ENCODE measurements around the gene LRRC56. TPM values are rescaled to one million over a fixed set of nuclear protein-coding genes. Genes with fewer than 3 reads are reported as not detected.
A peak's percentile ranks its signal among the peaks of the same experiment; 100 is the strongest.

Gene LRRC56
- total and polyA plus RNA-seq, 2 of the 13 experiments (the other 11 are each of a cell fraction or from before 2014, with no cell fraction given), result 0.11 to 0.29 TPM

DNA sequence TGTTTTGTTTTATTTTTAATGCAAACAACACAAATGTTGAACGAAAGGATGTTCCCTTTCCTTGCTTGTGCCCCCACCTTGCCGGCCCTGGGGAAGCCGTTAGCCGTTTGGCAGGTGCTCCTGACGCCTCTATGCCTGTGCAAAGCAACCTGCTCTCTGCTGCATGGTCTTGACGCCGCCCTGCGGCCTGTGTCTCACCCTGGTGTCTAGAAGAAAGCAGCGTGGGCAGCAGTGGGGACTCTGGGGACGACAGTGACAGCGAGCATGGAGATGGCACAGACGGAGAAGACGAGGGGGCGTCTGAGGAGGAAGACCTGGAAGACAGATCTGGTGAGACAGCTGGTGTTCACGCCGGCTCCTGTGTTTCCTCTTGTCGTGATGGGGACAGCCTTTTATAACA is 44.4 kb downstream of the LRRC56 start:
- no peak overlapping the region for H3K9ac ChIP-seq (ENCODE audit: insufficient read depth, low read depth, low read length)
- TF ChIP-seq PCBP1 (IDR thresholded peaks at IDR 0.05; ENCODE audit: borderline replicate concordance, low read depth, low read length) (no peak), RBM22 (optimal IDR thresholded peaks at IDR 0.05; ENCODE audit: low read length) (peak; percentile 32), ZNF562 (CRISPR knock-in tag; IDR thresholded peaks at IDR 0.05; ENCODE audit: borderline replicate concordance) (no peak), ZNF501 (CRISPR knock-in tag; IDR thresholded peaks at IDR 0.05) (no peak), CREB3 (CRISPR knock-in tag; IDR thresholded peaks at IDR 0.05) (no peak), DZIP1 (CRISPR knock-in tag; IDR thresholded peaks at IDR 0.05) (no peak), DPF2 (CRISPR knock-in tag; IDR thresholded peaks at IDR 0.05; ENCODE audit: borderline replicate concordance, low read depth) (no peak)
- H3K4me1 ChIP-seq (ENCODE audit: insufficient read depth, low read length), result peaks cover 65% of the 10 kb centered on the region
- in situ Hi-C loops (cut with HindIII; ENCODE audit: extremely low pct_ligation_motif_present, low pct_unique_long_range_greater_than_20kb), result no loop called here
- no peaks in the 10 kb centered on the region for H3K9me3 ChIP-seq (ENCODE audit: low read length)
- ATAC-seq (no peak), FAIRE-seq (no peak), DNase-seq (ENCODE audit: low spot score) (no peak)
- peaks cover 12 to 34% of the 10 kb centered on the region in 2 experiments for H3K36me3 ChIP-seq (replicated peaks in 1 of 2; ENCODE audit: control insufficient read depth in 1 of 2, insufficient read depth in 2 of 2, low read length in 2 of 2)
- no peaks in the 10 kb centered on the region; a peak in 1 of 5 replicates for H3K27me3 ChIP-seq (ENCODE audit: control insufficient read depth in 1 of 2, insufficient read depth in 2 of 2, low read length in 2 of 2)
- H2AFZ ChIP-seq (ENCODE audit: low read length), result no peak overlapping the region
- H3K4me3 ChIP-seq (replicated peaks in 1 of 3; ENCODE audit: insufficient read depth in 1 of 3, low read depth in 2 of 3, low read length in 3 of 3), result no peak overlapping the region
- H3K27ac ChIP-seq (ENCODE audit: extremely low read length, insufficient read depth, low read length), result no peak overlapping the region
- H4K20me1 ChIP-seq (ENCODE audit: insufficient read depth, low read length), result peaks cover 53% of the 10 kb centered on the region
- WGBS (ENCODE audit: low lambda C conversion rate), result 93% methylated on average over 17 of the region's 17 CpGs
- intact Hi-C loops (cut with micrococcal nuclease; ENCODE audit: unreplicated experiment), result no loop called here
- CTCF ChIA-PET (ENCODE audit: low intra/inter-chr PET ratio, low total read pairs), result no interaction called here
- TSS peak; percentile 28 for BruUV-seq (replicated peaks)
- peaks cover 71% of the 10 kb centered on the region for H3K79me2 ChIP-seq (ENCODE audit: insufficient read depth, low read length)
- POLR2A ChIA-PET, result no interaction called here
- no peak overlapping the region for H3K4me2 ChIP-seq (ENCODE audit: low read depth, low read length)
